ENCODE data around the gene CYTH1.

- TF ChIP-seq EP300 (IDR thresholded peaks at IDR 0.05; ENCODE audit: borderline replicate concordance) (no peak), TAF1 (IDR thresholded peaks at IDR 0.05; ENCODE audit: low read depth) (no peak), CEBPB (IDR thresholded peaks at IDR 0.05) (no peak), YY1 (IDR thresholded peaks at IDR 0.05; ENCODE audit: low read depth) (no peak), USF1 (IDR thresholded peaks at IDR 0.05) (no peak), REST (IDR thresholded peaks at IDR 0.05; ENCODE audit: low read depth) (no peak), RAD21 (IDR thresholded peaks at IDR 0.05; ENCODE audit: low read depth) (no peak), FOXM1 (IDR thresholded peaks at IDR 0.05; ENCODE audit: borderline replicate concordance, low read depth) (no peak), TCF12 (IDR thresholded peaks at IDR 0.05; ENCODE audit: low read depth) (no peak), TEAD4 (IDR thresholded peaks at IDR 0.05) (no peak), CREB1 (IDR thresholded peaks at IDR 0.05; ENCODE audit: low read depth) (no peak)
- TF ChIP-seq, protein P1, sequence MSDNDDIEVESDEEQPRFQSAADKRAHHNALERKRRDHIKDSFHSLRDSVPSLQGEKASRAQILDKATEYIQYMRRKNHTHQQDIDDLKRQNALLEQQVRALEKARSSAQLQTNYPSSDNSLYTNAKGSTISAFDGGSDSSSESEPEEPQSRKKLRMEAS (IDR thresholded peaks at IDR 0.05), result no peak
Measured at GRCh38 chr17:78674595-78675315, 107.3 kb downstream of the CYTH1 start.

Measured in Ishikawa (cell line).